ENCODE measurements around the gene NHLRC2. TPM values are rescaled to one million over a fixed set of nuclear protein-coding genes. Genes with fewer than 3 reads are reported as not detected.

NHLRC2 gene
- polyA plus RNA-seq, 1 experiment = 4.2 TPM

DNA sequence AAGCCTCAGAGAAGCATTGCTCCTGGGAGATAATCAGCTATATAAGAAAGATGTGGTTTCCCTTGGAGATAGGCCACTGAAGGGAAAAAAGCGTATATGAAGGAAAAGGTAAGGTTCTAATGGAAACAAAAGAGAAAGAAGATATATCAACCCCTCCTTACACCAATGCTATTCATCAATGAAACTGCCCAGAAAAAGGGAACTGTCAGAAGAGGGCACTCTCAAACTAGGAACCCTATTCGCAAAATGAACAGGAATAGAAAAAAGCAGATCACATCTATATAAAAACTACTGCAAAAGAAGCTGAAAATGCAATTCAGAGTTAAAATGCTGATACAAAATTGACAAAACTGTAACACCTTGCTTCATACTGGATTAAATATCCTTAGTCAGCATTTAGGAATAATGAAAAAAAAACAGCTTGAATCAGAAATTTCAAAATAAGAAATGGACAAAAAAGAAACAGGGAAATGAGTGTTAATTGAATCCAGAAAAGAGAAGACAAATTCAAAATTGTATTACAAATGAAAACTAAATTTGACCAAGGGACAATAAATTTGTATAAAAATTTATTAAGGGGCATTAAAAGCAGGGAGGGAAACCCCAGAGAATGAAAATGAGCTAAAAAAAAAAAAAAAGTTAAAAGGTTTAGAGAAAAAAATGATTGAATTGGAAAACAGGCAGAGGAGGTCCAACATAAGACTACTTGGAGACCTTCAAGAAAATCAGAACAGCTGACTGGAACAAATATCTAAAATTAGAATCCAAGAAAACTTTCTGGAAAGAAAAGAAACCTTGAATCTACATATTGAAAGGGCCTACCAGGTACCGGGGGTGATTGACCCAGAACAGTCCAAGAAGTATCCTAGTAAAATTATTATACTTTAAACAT is 17.9 kb downstream of the NHLRC2 start:
- Histone ChIP-seq H3K36me3 (ENCODE audit: control insufficient read depth, insufficient read depth, low read length) (no peaks in the 10 kb centered on the region; the same call in 1 of the 2 replicates), H3K27me3 (ENCODE audit: control insufficient read depth, insufficient read depth, low read length) (no peaks in the 10 kb centered on the region), H3K4me3 (ENCODE audit: low read depth, low read length) (no peak overlapping the region)
- DNase-seq (ENCODE audit: low read depth) = no peak
- TF ChIP-seq, protein P1, sequence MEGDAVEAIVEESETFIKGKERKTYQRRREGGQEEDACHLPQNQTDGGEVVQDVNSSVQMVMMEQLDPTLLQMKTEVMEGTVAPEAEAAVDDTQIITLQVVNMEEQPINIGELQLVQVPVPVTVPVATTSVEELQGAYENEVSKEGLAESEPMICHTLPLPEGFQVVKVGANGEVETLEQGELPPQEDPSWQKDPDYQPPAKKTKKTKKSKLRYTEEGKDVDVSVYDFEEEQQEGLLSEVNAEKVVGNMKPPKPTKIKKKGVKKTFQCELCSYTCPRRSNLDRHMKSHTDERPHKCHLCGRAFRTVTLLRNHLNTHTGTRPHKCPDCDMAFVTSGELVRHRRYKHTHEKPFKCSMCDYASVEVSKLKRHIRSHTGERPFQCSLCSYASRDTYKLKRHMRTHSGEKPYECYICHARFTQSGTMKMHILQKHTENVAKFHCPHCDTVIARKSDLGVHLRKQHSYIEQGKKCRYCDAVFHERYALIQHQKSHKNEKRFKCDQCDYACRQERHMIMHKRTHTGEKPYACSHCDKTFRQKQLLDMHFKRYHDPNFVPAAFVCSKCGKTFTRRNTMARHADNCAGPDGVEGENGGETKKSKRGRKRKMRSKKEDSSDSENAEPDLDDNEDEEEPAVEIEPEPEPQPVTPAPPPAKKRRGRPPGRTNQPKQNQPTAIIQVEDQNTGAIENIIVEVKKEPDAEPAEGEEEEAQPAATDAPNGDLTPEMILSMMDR (IDR thresholded peaks at IDR 0.05; ENCODE audit: insufficient read depth, low read depth, low read length) = no peak
- ChIA-PET CTCF (interaction anchor here (0.7 kb wide), 1 partner anchor 11 kb away, joined by 3 read pairs; no protein-coding TSS in a partner anchor), POLR2A (no interaction called here)

DNA sequence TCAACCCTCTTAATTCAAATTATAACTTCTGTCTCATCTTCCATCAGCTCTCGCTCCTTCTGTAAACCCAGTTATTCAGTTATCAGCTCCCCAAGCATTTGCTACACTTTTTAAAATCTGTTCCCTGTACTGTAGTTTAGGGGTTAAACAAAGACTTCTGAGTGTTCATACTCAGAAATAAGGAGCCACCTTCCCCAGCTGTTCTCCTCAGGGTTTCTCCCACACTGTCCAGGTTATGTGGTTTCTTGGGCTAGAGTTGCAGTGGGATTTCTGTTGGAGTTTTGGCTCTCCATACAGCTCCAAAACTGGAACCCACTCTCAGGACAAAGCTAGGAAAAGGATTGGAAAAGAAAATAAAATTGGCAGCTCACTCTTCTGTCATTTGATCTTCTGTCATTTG is 20.8 kb downstream of the NHLRC2 start:
- H3K4me3 ChIP-seq (ENCODE audit: low read depth, low read length) = no peak overlapping the region
- no peaks in the 10 kb centered on the region; the same call in 1 of the 2 replicates for H3K36me3 ChIP-seq (ENCODE audit: control insufficient read depth, insufficient read depth, low read length)
- ChIA-PET POLR2A (interaction anchor here (0.7 kb wide), 1 partner anchor 30 kb away, joined by 9 read pairs; no protein-coding TSS in a partner anchor), CTCF (interaction anchor here (0.6 to 0.8 kb wide), 2 partner anchors 11 to 52 kb away, joined by 3 read pairs; no protein-coding TSS in a partner anchor)
- DNase-seq (ENCODE audit: low read depth) = no peak
- no peaks in the 10 kb centered on the region for H3K27me3 ChIP-seq (ENCODE audit: control insufficient read depth, insufficient read depth, low read length)
- TF ChIP-seq, protein P1 (IDR thresholded peaks at IDR 0.05; ENCODE audit: insufficient read depth, low read depth, low read length) = no peak

DNA sequence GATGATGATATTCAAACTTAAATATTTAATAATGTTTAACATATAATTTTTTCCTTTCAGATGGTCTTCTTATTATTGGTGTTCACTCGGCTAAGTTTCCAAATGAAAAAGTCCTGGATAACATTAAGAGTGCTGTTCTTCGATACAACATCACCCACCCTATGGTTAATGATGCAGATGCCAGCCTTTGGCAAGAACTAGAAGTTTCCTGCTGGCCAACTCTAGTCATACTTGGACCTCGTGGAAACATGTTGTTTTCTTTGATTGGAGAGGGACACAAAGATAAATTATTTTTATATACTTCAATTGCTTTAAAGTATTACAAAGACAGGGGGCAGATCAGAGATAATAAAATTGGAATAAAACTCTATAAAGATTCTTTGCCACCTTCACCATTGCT is 22.0 kb downstream of the NHLRC2 start:
- Histone ChIP-seq H3K36me3 (ENCODE audit: control insufficient read depth, insufficient read depth, low read length) (no peaks in the 10 kb centered on the region; the same call in 1 of the 2 replicates), H3K4me3 (ENCODE audit: low read depth, low read length) (no peak overlapping the region), H3K27me3 (ENCODE audit: control insufficient read depth, insufficient read depth, low read length) (no peaks in the 10 kb centered on the region)
- CTCF ChIA-PET = no interaction called here
- TF ChIP-seq, protein P1 (IDR thresholded peaks at IDR 0.05; ENCODE audit: insufficient read depth, low read depth, low read length) = no peak
- POLR2A ChIA-PET = no interaction called here
- no peak for DNase-seq (ENCODE audit: low read depth)

DNA sequence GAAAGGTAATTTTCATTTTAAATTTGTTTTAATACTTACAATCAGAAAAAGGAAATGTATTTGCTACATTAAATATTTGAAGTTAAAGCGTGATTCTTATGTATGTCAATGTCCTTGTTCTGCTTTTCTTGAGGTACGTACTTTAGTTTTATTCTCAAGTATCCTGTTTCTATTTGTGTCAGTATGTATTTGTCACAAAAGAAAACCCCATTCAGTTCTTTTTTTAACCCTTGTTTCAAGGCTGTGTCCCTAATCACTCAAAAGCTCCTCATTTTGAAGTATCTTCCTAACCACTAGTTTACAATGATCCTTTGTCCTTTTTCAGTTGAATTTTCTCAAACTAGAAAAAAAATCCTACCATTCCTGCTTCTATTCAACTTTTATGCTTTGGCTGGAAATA is 25.2 kb downstream of the NHLRC2 start:
- TF ChIP-seq, protein P1 (IDR thresholded peaks at IDR 0.05; ENCODE audit: insufficient read depth, low read depth, low read length) = no peak
- ChIA-PET POLR2A (no interaction called here), CTCF (no interaction called here)
- Histone ChIP-seq H3K36me3 (ENCODE audit: control insufficient read depth, insufficient read depth, low read length) (no peaks in the 10 kb centered on the region), H3K4me3 (ENCODE audit: low read depth, low read length) (no peak overlapping the region), H3K27me3 (ENCODE audit: control insufficient read depth, insufficient read depth, low read length) (no peaks in the 10 kb centered on the region)
- DNase-seq (ENCODE audit: low read depth) = no peak

DNA sequence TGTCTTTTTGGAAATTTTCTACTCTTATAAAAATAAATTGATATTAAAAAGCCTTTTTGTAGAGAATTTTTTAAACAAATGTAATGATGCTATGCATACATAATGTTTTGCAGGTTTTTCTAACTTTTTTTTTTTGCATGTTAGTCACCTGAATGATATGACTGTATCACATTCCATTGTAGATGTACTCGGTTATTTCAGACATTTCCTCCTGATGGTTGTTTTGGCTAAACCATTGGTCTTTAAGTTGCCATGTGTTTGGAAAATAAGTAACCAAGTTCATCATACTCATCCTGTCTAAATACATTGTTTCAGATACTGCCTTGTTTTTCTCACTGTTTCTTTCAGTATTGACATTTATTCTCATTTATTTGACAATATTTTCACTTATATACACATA is 25.8 kb downstream of the NHLRC2 start:
- no peak for DNase-seq (ENCODE audit: low read depth)
- TF ChIP-seq, protein P1 (IDR thresholded peaks at IDR 0.05; ENCODE audit: insufficient read depth, low read depth, low read length) = no peak
- Histone ChIP-seq H3K27me3 (ENCODE audit: control insufficient read depth, insufficient read depth, low read length) (no peaks in the 10 kb centered on the region), H3K36me3 (ENCODE audit: control insufficient read depth, insufficient read depth, low read length) (no peaks in the 10 kb centered on the region), H3K4me3 (ENCODE audit: low read depth, low read length) (no peak overlapping the region)
- POLR2A ChIA-PET = no interaction called here
- CTCF ChIA-PET = no interaction called here
